NCI-H1930 (cell line): ENCODE results near the gene ZNF597.

Experiments used
- DNase-seq, 2 experiments: peaks; one replicate each; lab custom pipeline; 2025; lab: John Stamatoyannopoulos, UW

The ZNF597 gene

GRCh38 chr16:3454631-3455147, 11.4 kb upstream of the ZNF597 start:
- DNase-seq: no peak

- no peak for DNase-seq
Measured at GRCh38 chr16:3454093-3454492, 10.8 kb upstream of the ZNF597 start.

- no peak for DNase-seq
Measured at GRCh38 chr16:3444032-3444388, 706 bp upstream of the ZNF597 start.

- no peak for DNase-seq
Measured at GRCh38 chr16:3439637-3440036, 3.7 kb downstream of the ZNF597 start.

- no peak for DNase-seq
Measured at GRCh38 chr16:3434373-3434772, 8.9 kb downstream of the ZNF597 start.

- DNase-seq: no peak
Measured at GRCh38 chr16:3431779-3432219, 11.5 kb downstream of the ZNF597 start.

- DNase-seq: no peak
Measured at GRCh38 chr16:3413730-3414379, 29.4 kb downstream of the ZNF597 start.

- no peak for DNase-seq
Measured at GRCh38 chr16:3408561-3409197, 34.6 kb downstream of the ZNF597 start.

GRCh38 chr16:3401719-3402397, 41.4 kb downstream of the ZNF597 start:
- DNase-seq: no peak

GRCh38 chr16:3400779-3401688, 42.3 kb downstream of the ZNF597 start, which contains the start of the genes ZNF174 and ZSCAN32:
Gene ZNF174 (plus strand): TSS chr16:3401215. CDS start chr16:3402005, 790 bp downstream.
Gene ZSCAN32 (minus strand): TSS chr16:3401004. CDS start chr16:3397557, 3,447 bp downstream.
- DNase-seq: peak; percentile 98 to 100

GRCh38 chr16:3400446-3400778, 42.9 kb downstream of the ZNF597 start:
- DNase-seq: no peak

GRCh38 chr16:3389663-3390338, 53.5 kb downstream of the ZNF597 start:
- DNase-seq: no peak

GRCh38 chr16:3388325-3388724, 55.0 kb downstream of the ZNF597 start:
- DNase-seq: no peak

- DNase-seq: no peak
Measured at GRCh38 chr16:3383045-3383448, 60.3 kb downstream of the ZNF597 start.
